ENCODE data around the gene RPH3AL. TPM values are rescaled to one million over a fixed set of nuclear protein-coding genes. Genes with fewer than 3 reads are reported as not detected.

RPH3AL gene
- total RNA-seq, 1 experiment from 2014 or later: 3.0 TPM

- H3K9me3 Mint-ChIP-seq: peaks cover 7 to 15% of the 10 kb centered on the region in 2 experiments; a peak in 3 of 5 replicates
- Histone ChIP-seq H3K4ac (ENCODE audit: low read depth, low read length) (no peak overlapping the region), H4K20me1 (ENCODE audit: control insufficient read depth, insufficient read depth, insufficient read length) (no peaks in the 10 kb centered on the region), H2AK5ac (ENCODE audit: insufficient read length, low read length) (no peak overlapping the region), H2BK15ac (ENCODE audit: low read depth, low read length) (no peak overlapping the region), H2BK120ac (ENCODE audit: low read depth, low read length, poor library complexity, severe bottlenecking) (no peak overlapping the region), H3K27ac (ENCODE audit: insufficient read length, low read depth, low read length) (no peak overlapping the region), H3K79me2 (ENCODE audit: insufficient read depth, low read length) (no peaks in the 10 kb centered on the region), H3K79me1 (ENCODE audit: insufficient read depth, low read depth, low read length, poor library complexity, severe bottlenecking) (no peaks in the 10 kb centered on the region), H4K5ac (ENCODE audit: insufficient read length, low read depth, low read length) (no peak overlapping the region), H4K91ac (ENCODE audit: insufficient read length, low read depth, low read length) (no peak overlapping the region), H3K9ac (ENCODE audit: extremely low read depth, insufficient read length, low read length) (no peak overlapping the region), H3K23ac (ENCODE audit: insufficient read length, low read depth, low read length) (no peak overlapping the region), H2BK5ac (ENCODE audit: insufficient read length, low read length) (no peak overlapping the region), H3K56ac (ENCODE audit: insufficient read length, low read depth, low read length) (no peak overlapping the region), H3K4me1 (ENCODE audit: insufficient read depth, low read length) (no peaks in the 10 kb centered on the region), H3T11ph (ENCODE audit: low read length) (no peak overlapping the region), H3K9me3 (ENCODE audit: control insufficient read depth, low read depth, low read length) (no peaks in the 10 kb centered on the region), H2AFZ (ENCODE audit: low read length) (no peak overlapping the region), H4K8ac (replicated peaks; ENCODE audit: insufficient read length, low read depth, low read length) (no peak overlapping the region), H3K4me2 (ENCODE audit: insufficient read depth, insufficient read length, low read length) (no peak overlapping the region), H3K14ac (ENCODE audit: insufficient read depth, low read length) (no peak overlapping the region), H3K23me2 (ENCODE audit: insufficient read length, low read depth, low read length, poor library complexity, severe bottlenecking) (no peaks in the 10 kb centered on the region), H2BK12ac (ENCODE audit: insufficient read length, low read depth, low read length) (no peak overlapping the region), H3K27me3 (ENCODE audit: insufficient read depth, low read length) (no peaks in the 10 kb centered on the region), H2BK20ac (ENCODE audit: low read depth, low read length, poor library complexity, severe bottlenecking) (no peak overlapping the region), H3K18ac (ENCODE audit: insufficient read length, low read depth, low read length) (no peak overlapping the region)
- H3K4me3 Mint-ChIP-seq: no peak overlapping the region
- H3K36me3 Mint-ChIP-seq (ENCODE audit: insufficient read depth in 1 of 3, low read depth in 3 of 3): peaks cover 0 to 8% (median 5%) of the 10 kb centered on the region in 3 experiments; a peak in 6 of 7 replicates
- H3K27ac Mint-ChIP-seq: no peak overlapping the region
- H3K27me3 Mint-ChIP-seq (ENCODE audit: low read depth): peaks cover 6% of the 10 kb centered on the region
- WGBS (ENCODE audit: extremely low coverage, insufficient read length, low lambda C conversion rate): no CpG with 5 or more reads among the region's 11 CpGs
- no peak for DNase-seq
- H3K4me1 Mint-ChIP-seq: peaks cover 12 to 30% of the 10 kb centered on the region in 2 experiments; a peak in 3 of 4 replicates
- TF ChIP-seq, protein P1, sequence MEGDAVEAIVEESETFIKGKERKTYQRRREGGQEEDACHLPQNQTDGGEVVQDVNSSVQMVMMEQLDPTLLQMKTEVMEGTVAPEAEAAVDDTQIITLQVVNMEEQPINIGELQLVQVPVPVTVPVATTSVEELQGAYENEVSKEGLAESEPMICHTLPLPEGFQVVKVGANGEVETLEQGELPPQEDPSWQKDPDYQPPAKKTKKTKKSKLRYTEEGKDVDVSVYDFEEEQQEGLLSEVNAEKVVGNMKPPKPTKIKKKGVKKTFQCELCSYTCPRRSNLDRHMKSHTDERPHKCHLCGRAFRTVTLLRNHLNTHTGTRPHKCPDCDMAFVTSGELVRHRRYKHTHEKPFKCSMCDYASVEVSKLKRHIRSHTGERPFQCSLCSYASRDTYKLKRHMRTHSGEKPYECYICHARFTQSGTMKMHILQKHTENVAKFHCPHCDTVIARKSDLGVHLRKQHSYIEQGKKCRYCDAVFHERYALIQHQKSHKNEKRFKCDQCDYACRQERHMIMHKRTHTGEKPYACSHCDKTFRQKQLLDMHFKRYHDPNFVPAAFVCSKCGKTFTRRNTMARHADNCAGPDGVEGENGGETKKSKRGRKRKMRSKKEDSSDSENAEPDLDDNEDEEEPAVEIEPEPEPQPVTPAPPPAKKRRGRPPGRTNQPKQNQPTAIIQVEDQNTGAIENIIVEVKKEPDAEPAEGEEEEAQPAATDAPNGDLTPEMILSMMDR (conservative IDR thresholded peaks at IDR 0.05): no peak
These were observed 148.0 kb downstream of the RPH3AL start for GRCh38 chr17:204427-205147.

Data from H9 (cell line).